Ovary (tissue), 9 donors: ENCODE measurements around the gene CASP6. TPM values are rescaled to one million over a fixed set of nuclear protein-coding genes. Genes with fewer than 3 reads are reported as not detected.

Source experiments
- DNase-seq, 5 donors: peaks; one replicate each; pipeline ENCODE4 v3.0.0-alpha.2; 2019 to 2020
- H3K27ac ChIP-seq, 2 donors: fragments of 200-600 bp; one replicate each; pipeline versions ENCODE4 v1.5.1 to v1.8.0; 2019 to 2022
- H3K27me3 ChIP-seq: fragments of 200-600 bp; one replicate; pipeline ENCODE4 v1.8.0; 2022
- H3K36me3 ChIP-seq: fragments of 200-600 bp; sonication (generic); one replicate; pipeline ENCODE4 v1.5.1; 2019
- H3K4me1 ChIP-seq: one replicate; pipeline ENCODE4 v1.8.1; 2013; ENCODE audit warnings: mild to moderate bottlenecking, moderate library complexity; ENCODE audit not compliant: insufficient read depth
- H3K4me3 ChIP-seq: fragments of 200-600 bp; sonication (generic); one replicate; pipeline ENCODE4 v1.5.1; 2017
- H3K9me3 ChIP-seq, 2 donors: fragments of 200-600 bp in 1 of 2; sonication (generic) in 1 of 2; one replicate each; pipeline versions ENCODE4 v1.5.1 to v1.8.1; 2013 to 2019; ENCODE audit warnings: mild to moderate bottlenecking in 1 of 2, moderate library complexity in 1 of 2
- CTCF ChIP-seq, 3 donors: fragments of 450-650 bp in 2 of 3; fragments of 200-600 bp in 1 of 3; IDR thresholded peaks; one replicate each; pipeline versions ENCODE4 v1.5.1 to v1.8.0; 2016 to 2022; ENCODE audit warnings: antibody characterized with exemption in 3 of 3, mild to moderate bottlenecking in 1 of 3
- EP300 ChIP-seq: sonication (generic); formaldehyde crosslinking; IDR thresholded peaks from one replicate; pipeline ENCODE4 v1.6.1; 2017; ENCODE audit warnings: antibody characterized with exemption
- POLR2A ChIP-seq: fragments of 450-650 bp; IDR thresholded peaks from one replicate; pipeline ENCODE4 v1.6.1; 2017; ENCODE audit warnings: antibody characterized with exemption, mild to moderate bottlenecking, moderate library complexity
- WGBS, 3 donors: extraction: QIAGEN DNeasy Blood & Tissue Kit in 1 of 3; methylation state at CpG; one replicate each; pipeline versions ENCODE4 v1.1.5 to v1.1.7; 2013 to 2017; 5-methylcytosine and 5-hydroxymethylcytosine counted together
- intact Hi-C, 4 donors: fragments of 100-400 bp; cut with DNase I; formaldehyde crosslinking; loops; one replicate each; pipeline versions ENCODE4 v1.11.0 to v1.15.1; 2022 to 2023
- polyA plus RNA-seq, 2 donors: library from polyadenylated mRNA; stranded (reverse); fragments of 200-250 nt in 1 of 2; fragments of 350-450 nt in 1 of 2; fragmentation: Illumina TruSeq in 1 of 2; extraction: RNeasy Lipid Tissue Mini Kit (QIAGEN cat#74804) in 1 of 2; gene quantifications; one replicate each; pipeline ENCODE4 v1.2.3, GENCODE V29; 2013 to 2014
- total RNA-seq, 7 donors: library from RNA; depleted of rRNA in 2 of 7; stranded (reverse); fragments of >200 nt in 2 of 7; fragmentation: NEBNext Ultra II Directional in 3 of 7; extraction: Animal tissue kit (Norgen Biotek cat#: 25700) in 3 of 7; gene quantifications; one replicate each; pipeline versions ENCODE4 v1.1.0 to v1.2.4, GENCODE V29; 2016 to 2023
- donor health status: DM: no; HTN: no; CAD: no; lungs with moderate emphysema.
- donor health status: DM: no; HTN: no; CAD: no.
- donor health status: Bipolar disorder and iron deficiency.
- donor health status: DM: yes; HTN: yes; CAD: no.
- donor health status: DM: no; HTN: no; CAD: no.
- donor health status: DM: yes; HTN: yes; CAD: no.

Gene CASP6
- total and polyA plus RNA-seq, 9 donors: 11.2 to 29.0 (median 13.4) TPM

- no peak overlapping the region for H3K4me3 ChIP-seq
- peaks cover 0 to 3% of the 10 kb centered on the region in 2 donors for H3K9me3 ChIP-seq
- H3K27ac ChIP-seq: no peak overlapping the region
- no peaks in the 10 kb centered on the region for H3K27me3 ChIP-seq
- no peaks in the 10 kb centered on the region for H3K4me1 ChIP-seq
- DNase-seq: no peak
- no peaks in the 10 kb centered on the region for H3K36me3 ChIP-seq
- TF ChIP-seq POLR2A (no peak), CTCF (IDR thresholded peaks at IDR 0.05) (no peak), EP300 (no peak)
- WGBS, 3 donors: 80 to 86% (median 82%) methylated on average over 3 of the region's 3 CpGs
- intact Hi-C loops: loop anchor here in 1 of 4 donors (10.0 kb wide), 2 partner anchors 75 to 305 kb away; partner anchors contain the start of genes GAR1 and SEC24B
Measured at GRCh38 chr4:109739547-109739946, 36.3 kb upstream of the CASP6 start.

GRCh38 chr4:109738104-109738872 lies 35.0 kb upstream of the CASP6 start:
- intact Hi-C loops: loop anchor here in 1 of 4 donors (10.0 kb wide), 2 partner anchors 77 to 303 kb away; partner anchors contain the start of genes GAR1 and SEC24B
- H3K4me3 ChIP-seq: no peak overlapping the region
- no peaks in the 10 kb centered on the region for H3K36me3 ChIP-seq
- H3K9me3 ChIP-seq: peaks cover 0 to 3% of the 10 kb centered on the region in 2 donors
- no peak for DNase-seq
- H3K27me3 ChIP-seq: no peaks in the 10 kb centered on the region
- no peak for TF ChIP-seq CTCF (IDR thresholded peaks at IDR 0.05)
- WGBS, 3 donors: 88 to 92% (median 90%) methylated on average over 10 of the region's 10 CpGs
- no peaks in the 10 kb centered on the region for H3K4me1 ChIP-seq
- no peak overlapping the region for H3K27ac ChIP-seq

GRCh38 chr4:109735566-109736365 lies 32.5 kb upstream of the CASP6 start:
- Histone ChIP-seq H3K4me1 (no peaks in the 10 kb centered on the region), H3K36me3 (no peaks in the 10 kb centered on the region), H3K27ac (no peak overlapping the region), H3K4me3 (no peak overlapping the region), H3K9me3 (peaks cover 0 to 3% of the 10 kb centered on the region in 2 donors), H3K27me3 (no peaks in the 10 kb centered on the region)
- DNase-seq: no peak
- 45 to 55% (median 52%) methylated on average over 7 of the region's 7 CpGs for WGBS, 3 donors
- TF ChIP-seq EP300 (no peak), CTCF (IDR thresholded peaks at IDR 0.05) (no peak), POLR2A (no peak)
- intact Hi-C loops: loop anchor here in 1 of 4 donors (10.0 kb wide), 2 partner anchors 79 to 301 kb away; partner anchors contain the start of genes GAR1 and SEC24B

- no peak for DNase-seq
- TF ChIP-seq EP300 (no peak), CTCF (IDR thresholded peaks at IDR 0.05) (no peak), POLR2A (no peak)
- H3K4me3 ChIP-seq: no peak overlapping the region
- peaks cover 0 to 3% of the 10 kb centered on the region in 2 donors for H3K9me3 ChIP-seq
- H3K36me3 ChIP-seq: no peaks in the 10 kb centered on the region
- no peaks in the 10 kb centered on the region for H3K4me1 ChIP-seq
- H3K27me3 ChIP-seq: no peaks in the 10 kb centered on the region
- no peak overlapping the region for H3K27ac ChIP-seq
- intact Hi-C loops: loop anchor here in 1 of 4 donors (10.0 kb wide), 2 partner anchors 81 to 299 kb away; partner anchors contain the start of genes GAR1 and SEC24B
- 90 to 92% (median 91%) methylated on average over 5 of the region's 5 CpGs for WGBS, 3 donors
Measured at GRCh38 chr4:109733728-109734127, 30.5 kb upstream of the CASP6 start.
